GM23338 (cell line): ENCODE data around the gene HAS3.

ENCODE experiments used
- CREB1 ChIP-seq: fragments of 250-450 bp; sonication (Bioruptor Pico); IDR thresholded peaks from 2 replicates; pipeline ENCODE4 v1.5.0; 2020; ENCODE audit warnings: low read depth, mild to moderate bottlenecking, moderate library complexity
- EZH2 ChIP-seq: fragments of 200-600 bp; sonication (generic); IDR thresholded peaks from one replicate; pipeline ENCODE4 v1.8.0; 2017; ENCODE audit warnings: antibody characterized with exemption, mild to moderate bottlenecking, low read depth; ENCODE audit not compliant: unreplicated experiment
- EZH2phosphoT487 ChIP-seq: fragments of 200-600 bp; sonication (generic); IDR thresholded peaks from one replicate; pipeline ENCODE4 v1.8.1; 2018; ENCODE audit warnings: antibody characterized with exemption; ENCODE audit not compliant: unreplicated experiment
- POLR2AphosphoS5 ChIP-seq: IDR thresholded peaks from 2 replicates; pipeline ENCODE4 v1.6.1; 2016; ENCODE audit warnings: antibody characterized with exemption, low read depth
- ZNF331 ChIP-seq: fragments of 250-450 bp; sonication (Bioruptor Pico); IDR thresholded peaks from 2 replicates; pipeline ENCODE4 v1.5.0; 2020; ENCODE audit warnings: low read depth, mild to moderate bottlenecking, moderate library complexity
- TF ChIP-seq, protein P1 (sequence below), 2 experiments: fragments of 200-600 bp in 1 of 2; sonication (generic) in 1 of 2; conservative IDR thresholded peaks; 2 replicates each; pipeline versions ENCODE4 v1.5.1 to v1.6.1; 2016 to 2017; ENCODE audit warnings: antibody characterized with exemption in 2 of 2, low read depth in 2 of 2, mild to moderate bottlenecking in 2 of 2, moderate library complexity in 1 of 2
- TF ChIP-seq, protein P2 (sequence below): IDR thresholded peaks from one replicate; pipeline ENCODE4 v1.6.1; 2018; ENCODE audit warnings: antibody characterized with exemption; ENCODE audit not compliant: unreplicated experiment

DNA sequence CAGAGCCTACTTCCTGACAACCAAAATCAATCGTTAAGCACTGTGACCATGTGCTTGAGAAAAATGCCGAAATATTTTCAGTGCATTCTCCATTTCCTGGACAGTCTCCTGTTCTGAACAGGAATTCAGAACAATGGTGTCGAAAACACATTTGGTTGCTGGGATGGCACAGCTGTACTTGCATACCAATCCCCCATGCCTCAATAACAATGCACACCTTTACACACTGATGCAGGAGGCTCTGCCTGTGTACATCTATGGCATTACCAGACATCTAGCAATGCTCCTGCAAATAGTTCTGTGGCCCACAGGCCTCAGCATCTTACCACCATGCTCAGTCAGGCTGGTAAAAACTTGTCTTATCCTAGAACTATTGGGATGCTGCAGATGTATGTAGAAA lies 20.8 kb downstream of the HAS3 start:
- TF ChIP-seq, protein P1, sequence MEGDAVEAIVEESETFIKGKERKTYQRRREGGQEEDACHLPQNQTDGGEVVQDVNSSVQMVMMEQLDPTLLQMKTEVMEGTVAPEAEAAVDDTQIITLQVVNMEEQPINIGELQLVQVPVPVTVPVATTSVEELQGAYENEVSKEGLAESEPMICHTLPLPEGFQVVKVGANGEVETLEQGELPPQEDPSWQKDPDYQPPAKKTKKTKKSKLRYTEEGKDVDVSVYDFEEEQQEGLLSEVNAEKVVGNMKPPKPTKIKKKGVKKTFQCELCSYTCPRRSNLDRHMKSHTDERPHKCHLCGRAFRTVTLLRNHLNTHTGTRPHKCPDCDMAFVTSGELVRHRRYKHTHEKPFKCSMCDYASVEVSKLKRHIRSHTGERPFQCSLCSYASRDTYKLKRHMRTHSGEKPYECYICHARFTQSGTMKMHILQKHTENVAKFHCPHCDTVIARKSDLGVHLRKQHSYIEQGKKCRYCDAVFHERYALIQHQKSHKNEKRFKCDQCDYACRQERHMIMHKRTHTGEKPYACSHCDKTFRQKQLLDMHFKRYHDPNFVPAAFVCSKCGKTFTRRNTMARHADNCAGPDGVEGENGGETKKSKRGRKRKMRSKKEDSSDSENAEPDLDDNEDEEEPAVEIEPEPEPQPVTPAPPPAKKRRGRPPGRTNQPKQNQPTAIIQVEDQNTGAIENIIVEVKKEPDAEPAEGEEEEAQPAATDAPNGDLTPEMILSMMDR (conservative IDR thresholded peaks at IDR 0.05; ENCODE audit: low read depth in 2 of 2) = no peak
- no peak for TF ChIP-seq EZH2phosphoT487
- TF ChIP-seq EZH2 = no peak
- TF ChIP-seq, protein P2, sequence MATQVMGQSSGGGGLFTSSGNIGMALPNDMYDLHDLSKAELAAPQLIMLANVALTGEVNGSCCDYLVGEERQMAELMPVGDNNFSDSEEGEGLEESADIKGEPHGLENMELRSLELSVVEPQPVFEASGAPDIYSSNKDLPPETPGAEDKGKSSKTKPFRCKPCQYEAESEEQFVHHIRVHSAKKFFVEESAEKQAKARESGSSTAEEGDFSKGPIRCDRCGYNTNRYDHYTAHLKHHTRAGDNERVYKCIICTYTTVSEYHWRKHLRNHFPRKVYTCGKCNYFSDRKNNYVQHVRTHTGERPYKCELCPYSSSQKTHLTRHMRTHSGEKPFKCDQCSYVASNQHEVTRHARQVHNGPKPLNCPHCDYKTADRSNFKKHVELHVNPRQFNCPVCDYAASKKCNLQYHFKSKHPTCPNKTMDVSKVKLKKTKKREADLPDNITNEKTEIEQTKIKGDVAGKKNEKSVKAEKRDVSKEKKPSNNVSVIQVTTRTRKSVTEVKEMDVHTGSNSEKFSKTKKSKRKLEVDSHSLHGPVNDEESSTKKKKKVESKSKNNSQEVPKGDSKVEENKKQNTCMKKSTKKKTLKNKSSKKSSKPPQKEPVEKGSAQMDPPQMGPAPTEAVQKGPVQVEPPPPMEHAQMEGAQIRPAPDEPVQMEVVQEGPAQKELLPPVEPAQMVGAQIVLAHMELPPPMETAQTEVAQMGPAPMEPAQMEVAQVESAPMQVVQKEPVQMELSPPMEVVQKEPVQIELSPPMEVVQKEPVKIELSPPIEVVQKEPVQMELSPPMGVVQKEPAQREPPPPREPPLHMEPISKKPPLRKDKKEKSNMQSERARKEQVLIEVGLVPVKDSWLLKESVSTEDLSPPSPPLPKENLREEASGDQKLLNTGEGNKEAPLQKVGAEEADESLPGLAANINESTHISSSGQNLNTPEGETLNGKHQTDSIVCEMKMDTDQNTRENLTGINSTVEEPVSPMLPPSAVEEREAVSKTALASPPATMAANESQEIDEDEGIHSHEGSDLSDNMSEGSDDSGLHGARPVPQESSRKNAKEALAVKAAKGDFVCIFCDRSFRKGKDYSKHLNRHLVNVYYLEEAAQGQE = no peak
- no peak for TF ChIP-seq POLR2AphosphoS5
- no peak for TF ChIP-seq CREB1 (CRISPR knock-in tag)
- TF ChIP-seq ZNF331 (CRISPR knock-in tag) = no peak
